Breast epithelium (tissue), 3 donors: Measurements from ENCODE around the gene ZNF225.

Experiments used
- CTCF ChIP-seq, 3 donors: fragments of 450-650 bp; IDR thresholded peaks; one replicate each; pipeline ENCODE4 v1.5.1; 2016 to 2017; ENCODE audit warnings: antibody characterized with exemption in 3 of 3, mild to moderate bottlenecking in 3 of 3, moderate library complexity in 3 of 3
- POLR2A ChIP-seq: fragments of 450-650 bp; IDR thresholded peaks from one replicate; pipeline ENCODE4 v1.6.1; 2016; ENCODE audit warnings: antibody characterized with exemption, mild to moderate bottlenecking, moderate library complexity

GRCh38 chr19:44076325-44076724 lies 36.9 kb upstream of the ZNF225 start:
- TF ChIP-seq CTCF (IDR thresholded peaks at IDR 0.05) = no peak
- no peak for TF ChIP-seq POLR2A
